HG03571 (cell line): ENCODE measurements around the gene PSMB7.

Source experiments
- ATAC-seq: cut with Tn5 transposase; IDR thresholded peaks from one replicate; pipeline ENCODE4 v1.9.1; 2021; ENCODE audit not compliant: unreplicated experiment

Gene PSMB7

GRCh38 chr9:124358631-124359030 lies 56.6 kb downstream of the PSMB7 start:
- no peak for ATAC-seq

GRCh38 chr9:124357721-124358361 lies 57.4 kb downstream of the PSMB7 start:
- no peak for ATAC-seq

- no peak for ATAC-seq
These were observed 58.4 kb downstream of the PSMB7 start for GRCh38 chr9:124356745-124357390.

GRCh38 chr9:124355941-124356744 lies 59.1 kb downstream of the PSMB7 start:
- no peak for ATAC-seq

- no peak for ATAC-seq
These were observed 60.0 kb downstream of the PSMB7 start for GRCh38 chr9:124355039-124355940.

GRCh38 chr9:124354346-124355038 lies 60.8 kb downstream of the PSMB7 start:
- no peak for ATAC-seq

- ATAC-seq: no peak
These were observed 61.4 kb downstream of the PSMB7 start for GRCh38 chr9:124353811-124354274.

GRCh38 chr9:124353166-124353768 lies 62.0 kb downstream of the PSMB7 start:
- no peak for ATAC-seq

GRCh38 chr9:124352616-124353015 lies 62.6 kb downstream of the PSMB7 start:
- no peak for ATAC-seq

- no peak for ATAC-seq
These were observed 63.4 kb downstream of the PSMB7 start for GRCh38 chr9:124351672-124352468.

GRCh38 chr9:124350494-124351263 lies 64.6 kb downstream of the PSMB7 start:
- no peak for ATAC-seq

- ATAC-seq: no peak
These were observed 65.4 kb downstream of the PSMB7 start for GRCh38 chr9:124349675-124350493.

GRCh38 chr9:124349267-124349666 lies 66.0 kb downstream of the PSMB7 start:
- ATAC-seq: no peak

- no peak for ATAC-seq
These were observed 66.4 kb downstream of the PSMB7 start for GRCh38 chr9:124348831-124349230.

- no peak for ATAC-seq
These were observed 66.9 kb downstream of the PSMB7 start for GRCh38 chr9:124348363-124348762.

GRCh38 chr9:124347968-124348358 lies 67.3 kb downstream of the PSMB7 start:
- no peak for ATAC-seq

- no peak for ATAC-seq
These were observed 67.9 kb downstream of the PSMB7 start for GRCh38 chr9:124347206-124347967.
